GM12873 (cell line): ENCODE results near the gene ZNF333.

Source experiments
- TF ChIP-seq, protein P1 (sequence below): IDR thresholded peaks from 2 replicates; pipeline ENCODE4 v1.5.1; 2012; ENCODE audit warnings: low read depth, mild to moderate bottlenecking, moderate library complexity, low read length, control low read depth; ENCODE audit not compliant: insufficient read depth; ENCODE audit errors: missing control alignments

ZNF333 gene

DNA sequence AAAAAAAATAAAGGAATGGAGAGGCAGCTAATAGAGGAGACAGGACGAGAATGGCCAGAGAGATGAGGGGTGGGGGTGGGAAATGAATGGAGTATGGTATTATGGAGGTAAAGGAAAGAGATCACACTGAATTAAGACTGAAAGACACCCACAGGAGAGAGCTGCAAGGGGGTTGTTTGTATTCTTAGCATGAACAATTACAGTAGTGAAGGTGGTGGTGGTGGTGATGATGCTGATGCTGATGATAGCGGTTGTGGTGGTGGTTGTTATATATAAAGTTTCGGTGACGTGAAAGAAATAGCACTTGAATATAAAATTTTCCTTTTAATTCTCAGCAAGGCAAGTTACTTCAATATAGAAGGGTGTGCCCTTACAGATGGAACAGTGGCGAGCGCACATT is 12.4 kb upstream of the ZNF333 start:
- TF ChIP-seq, protein P1, sequence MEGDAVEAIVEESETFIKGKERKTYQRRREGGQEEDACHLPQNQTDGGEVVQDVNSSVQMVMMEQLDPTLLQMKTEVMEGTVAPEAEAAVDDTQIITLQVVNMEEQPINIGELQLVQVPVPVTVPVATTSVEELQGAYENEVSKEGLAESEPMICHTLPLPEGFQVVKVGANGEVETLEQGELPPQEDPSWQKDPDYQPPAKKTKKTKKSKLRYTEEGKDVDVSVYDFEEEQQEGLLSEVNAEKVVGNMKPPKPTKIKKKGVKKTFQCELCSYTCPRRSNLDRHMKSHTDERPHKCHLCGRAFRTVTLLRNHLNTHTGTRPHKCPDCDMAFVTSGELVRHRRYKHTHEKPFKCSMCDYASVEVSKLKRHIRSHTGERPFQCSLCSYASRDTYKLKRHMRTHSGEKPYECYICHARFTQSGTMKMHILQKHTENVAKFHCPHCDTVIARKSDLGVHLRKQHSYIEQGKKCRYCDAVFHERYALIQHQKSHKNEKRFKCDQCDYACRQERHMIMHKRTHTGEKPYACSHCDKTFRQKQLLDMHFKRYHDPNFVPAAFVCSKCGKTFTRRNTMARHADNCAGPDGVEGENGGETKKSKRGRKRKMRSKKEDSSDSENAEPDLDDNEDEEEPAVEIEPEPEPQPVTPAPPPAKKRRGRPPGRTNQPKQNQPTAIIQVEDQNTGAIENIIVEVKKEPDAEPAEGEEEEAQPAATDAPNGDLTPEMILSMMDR = no peak

DNA sequence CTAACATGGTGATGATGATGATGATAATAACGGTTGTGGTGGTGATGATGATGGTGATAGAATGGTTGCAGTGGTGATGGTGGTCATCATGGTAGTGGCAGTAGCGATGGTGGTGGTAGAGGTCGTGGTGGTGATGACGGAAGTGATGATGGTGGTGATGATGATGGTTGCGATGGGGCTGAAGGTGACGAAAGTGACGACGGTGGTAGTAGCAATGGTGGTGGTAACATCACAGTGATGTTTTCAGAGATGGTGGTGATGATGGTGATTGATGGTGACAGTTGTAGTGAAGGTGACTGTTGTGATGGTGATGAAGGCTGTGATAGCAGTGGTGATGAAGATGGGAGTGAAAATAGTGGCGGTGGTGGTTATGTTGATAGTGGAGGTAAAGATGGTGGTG is 11.6 kb upstream of the ZNF333 start:
- TF ChIP-seq, protein P1 = no peak

DNA sequence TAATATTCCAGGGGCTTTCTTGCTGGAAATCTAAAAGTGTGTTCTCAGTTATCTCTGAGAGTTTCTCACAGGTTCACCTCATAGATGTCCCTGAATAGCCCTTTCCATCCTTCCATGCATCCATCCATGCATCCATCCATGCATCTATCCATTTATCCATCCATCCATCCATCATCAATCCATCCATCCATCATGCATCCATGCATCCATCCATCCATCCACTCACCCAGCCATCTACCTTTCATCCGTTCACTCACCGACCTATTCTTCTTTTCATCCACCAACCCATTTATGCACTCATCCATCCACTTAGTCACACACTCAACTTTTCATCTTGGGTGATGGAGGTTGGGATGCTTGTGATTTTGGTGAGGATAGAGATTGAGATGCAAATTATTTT is 7.8 kb upstream of the ZNF333 start:
- TF ChIP-seq, protein P1 = no peak

DNA sequence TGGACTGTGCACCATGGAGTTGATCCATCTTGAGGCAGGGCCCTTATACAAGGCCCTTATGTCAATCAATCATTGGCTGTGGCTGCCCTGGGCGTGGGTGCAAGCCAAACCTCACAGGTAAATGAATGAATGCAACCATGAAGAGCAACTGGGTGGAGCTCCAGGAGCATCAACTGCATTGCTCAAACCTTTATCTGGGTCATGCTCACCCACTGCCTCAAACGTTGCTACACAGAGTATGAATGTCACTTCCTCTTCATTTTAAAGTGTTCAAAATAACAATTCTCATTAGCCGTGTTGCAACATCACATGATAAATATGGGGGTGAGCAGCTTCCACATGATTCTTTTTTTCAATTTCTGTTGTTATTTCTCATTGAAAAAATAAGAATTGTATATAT is 6.4 kb upstream of the ZNF333 start:
- TF ChIP-seq, protein P1 = no peak

DNA sequence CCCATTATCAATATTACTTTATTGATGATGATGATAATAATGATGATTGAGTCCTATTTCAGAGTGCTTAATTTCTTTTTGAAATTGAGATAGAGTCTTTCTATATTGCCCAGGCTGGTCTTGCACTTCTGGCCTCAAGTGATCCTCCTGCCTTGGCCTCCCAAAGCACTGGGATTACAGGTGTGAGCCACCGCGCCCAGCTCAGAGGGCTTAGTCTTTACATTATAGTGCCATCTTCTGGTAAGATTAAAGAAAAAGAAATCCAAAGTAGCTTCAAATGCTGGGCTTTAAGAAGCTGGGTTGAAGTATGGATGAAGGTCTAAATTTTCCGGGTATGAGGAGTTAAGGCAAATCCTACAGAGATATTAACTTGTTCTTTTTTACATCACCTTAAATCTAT is 3.4 kb upstream of the ZNF333 start:
- TF ChIP-seq, protein P1 = peak; percentile 31

DNA sequence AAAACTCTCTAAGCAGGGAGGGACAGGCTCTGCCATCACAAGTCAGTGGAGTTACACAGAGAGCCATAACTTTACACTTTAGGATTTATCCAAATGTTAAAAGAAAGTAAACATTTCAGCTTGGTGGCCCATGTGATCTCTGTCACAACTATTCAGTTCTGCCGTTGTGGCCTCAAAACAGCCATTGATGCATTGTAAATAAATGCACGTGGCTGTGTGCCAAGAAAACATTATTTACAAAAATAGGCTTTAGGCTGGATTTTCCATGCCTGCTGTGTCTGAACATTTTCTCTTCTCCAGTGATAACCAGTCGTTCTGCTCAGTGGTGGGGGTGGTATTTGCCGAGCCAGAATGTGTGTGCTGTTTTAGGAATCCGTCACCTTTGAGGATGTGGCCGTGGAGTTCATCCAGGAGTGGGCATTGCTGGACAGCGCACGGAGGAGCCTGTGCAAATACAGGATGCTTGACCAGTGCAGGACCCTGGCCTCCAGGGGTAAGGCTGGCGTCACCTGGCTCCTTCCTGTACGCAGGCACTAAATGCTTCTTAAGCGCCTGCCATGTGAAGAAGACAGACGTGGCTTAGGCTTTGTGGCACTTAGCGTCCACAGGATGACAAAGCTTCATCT is 4.9 kb downstream of the ZNF333 start:
- TF ChIP-seq, protein P1 = no peak

DNA sequence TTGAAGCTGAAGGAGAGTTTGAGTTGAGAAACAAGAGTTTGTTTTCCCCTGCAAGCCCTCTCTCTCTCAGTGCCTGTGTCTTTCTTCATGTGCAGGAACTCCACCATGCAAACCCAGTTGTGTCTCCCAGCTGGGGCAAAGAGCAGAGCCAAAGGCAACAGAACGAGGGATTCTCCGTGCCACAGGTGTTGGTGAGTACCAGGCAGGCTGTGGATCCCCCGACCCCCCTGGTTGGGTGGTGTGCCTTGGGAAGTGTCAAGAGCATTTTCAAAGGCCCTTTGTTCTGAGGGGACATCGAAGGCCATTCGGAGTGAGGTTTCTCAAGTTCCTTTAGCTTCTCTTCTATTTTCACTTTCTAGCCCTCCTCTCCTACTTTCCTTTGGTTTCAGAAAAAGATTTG is 5.6 kb downstream of the ZNF333 start:
- TF ChIP-seq, protein P1 = no peak
